Neural cell (in vitro differentiated cells): Measurements from ENCODE around the gene SMIM14.

ENCODE experiments used
- CTCF ChIP-seq: fragments of 450-650 bp; IDR thresholded peaks from 2 replicates; pipeline ENCODE4 v1.5.1; 2014; ENCODE audit warnings: antibody characterized with exemption, mild to moderate bottlenecking, moderate library complexity; ENCODE audit not compliant: poor library complexity, severe bottlenecking
- EP300 ChIP-seq: fragments of 450-650 bp; conservative IDR thresholded peaks from 2 replicates; pipeline ENCODE4 v1.6.1; 2014; ENCODE audit warnings: antibody characterized with exemption, mild to moderate bottlenecking, moderate library complexity; ENCODE audit not compliant: poor library complexity, severe bottlenecking
- EZH2 ChIP-seq: fragments of 200-600, 300-800 bp; shearing (Covaris generic), sonication (generic); IDR thresholded peaks from 2 replicates; pipeline ENCODE4 v1.6.1; 2014; ENCODE audit warnings: antibody characterized with exemption, low read length, borderline replicate concordance, mild to moderate bottlenecking; ENCODE audit not compliant: insufficient read depth, poor library complexity, severe bottlenecking
- MXI1 ChIP-seq: fragments of 450-650 bp; conservative IDR thresholded peaks from 2 replicates; pipeline ENCODE4 v1.6.1; 2014; ENCODE audit warnings: antibody characterized with exemption, mild to moderate bottlenecking; ENCODE audit not compliant: poor library complexity, severe bottlenecking
- POLR2AphosphoS5 ChIP-seq: IDR thresholded peaks from 2 replicates; pipeline ENCODE4 v1.6.1; 2012
- REST ChIP-seq: IDR thresholded peaks from 2 replicates; pipeline ENCODE4 v1.6.1; 2012; ENCODE audit warnings: borderline replicate concordance
- TAF1 ChIP-seq: IDR thresholded peaks from 2 replicates; pipeline ENCODE4 v1.6.1; 2012; ENCODE audit warnings: low read depth

- TF ChIP-seq CTCF (no peak), EZH2 (no peak), MXI1 (peak; percentile 25), POLR2AphosphoS5 (no peak), TAF1 (no peak), REST (no peak), EP300 (no peak)
Observed at GRCh38 chr4:39637221-39637585, 1.5 kb downstream of the SMIM14 start.
